Activated CD8-positive, alpha-beta memory T cell treated with anti-CD3 and anti-CD28 coated beads for 1 hour (primary cell): ENCODE measurements around the gene LCE1A.

ENCODE experiments used
- DNase-seq, 2 donors: peaks; one replicate each; pipeline ENCODE4 v3.0.0-alpha.2; 2020; ENCODE audit warnings: low read depth in 1 of 2; ENCODE audit errors: extremely low read depth in 1 of 2

The LCE1A gene, protein sequence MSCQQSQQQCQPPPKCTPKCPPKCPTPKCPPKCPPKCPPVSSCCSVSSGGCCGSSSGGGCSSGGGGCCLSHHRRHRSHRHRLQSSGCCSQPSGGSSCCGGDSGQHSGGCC

DNA sequence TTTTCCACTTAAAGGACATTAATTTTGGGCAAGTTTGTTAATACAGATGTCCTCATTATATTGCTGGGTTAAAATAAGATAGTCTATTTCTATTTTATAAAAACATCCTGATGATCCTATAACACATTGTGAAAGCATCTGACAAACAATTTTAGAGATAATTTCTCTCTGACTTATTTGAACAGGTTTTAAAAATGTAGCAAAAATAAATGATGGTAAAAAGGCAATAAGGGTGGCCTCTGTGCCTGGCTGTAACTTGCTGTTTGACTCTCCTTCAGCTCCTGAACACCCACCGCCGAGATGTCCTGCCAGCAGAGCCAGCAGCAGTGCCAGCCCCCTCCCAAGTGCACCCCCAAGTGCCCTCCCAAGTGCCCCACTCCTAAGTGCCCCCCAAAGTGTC is at the start of gene LCE1A:
Gene LCE1A, plus strand, starts transcription at position 301 of the 400 bp plus-strand sequence. Its CDS starts 0 bp downstream, at position 301.
- no peak for DNase-seq

DNA sequence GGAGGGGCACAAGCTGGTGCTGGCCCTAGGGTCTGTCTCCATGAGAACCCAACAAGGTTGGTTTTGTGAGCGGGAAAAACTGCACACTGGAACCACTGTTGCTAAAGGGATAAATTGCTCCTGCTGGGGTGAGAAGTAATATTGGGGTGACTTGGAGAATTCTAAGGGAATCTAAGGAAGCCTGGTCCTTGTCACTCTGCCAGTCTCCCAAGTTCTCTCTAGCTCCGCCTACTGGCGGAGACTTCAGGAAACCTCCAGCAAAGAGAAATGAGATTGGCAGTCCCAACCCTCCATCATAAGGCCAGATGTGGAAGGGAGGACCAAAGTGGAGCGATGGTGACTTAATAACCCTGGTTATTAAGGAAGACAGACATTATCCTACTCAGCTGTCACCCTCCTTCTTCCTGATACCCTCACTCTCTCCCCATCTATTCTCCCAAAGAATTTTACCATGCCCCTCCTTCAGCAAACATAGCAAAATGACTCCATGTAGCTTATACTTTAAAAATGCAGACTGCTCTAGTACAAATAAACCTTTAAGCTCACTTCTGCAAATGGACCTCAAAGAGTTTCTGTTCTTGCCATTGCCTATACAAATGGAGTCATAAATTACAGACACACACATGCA is 49.6 kb upstream of the LCE1A start:
- no peak for DNase-seq

DNA sequence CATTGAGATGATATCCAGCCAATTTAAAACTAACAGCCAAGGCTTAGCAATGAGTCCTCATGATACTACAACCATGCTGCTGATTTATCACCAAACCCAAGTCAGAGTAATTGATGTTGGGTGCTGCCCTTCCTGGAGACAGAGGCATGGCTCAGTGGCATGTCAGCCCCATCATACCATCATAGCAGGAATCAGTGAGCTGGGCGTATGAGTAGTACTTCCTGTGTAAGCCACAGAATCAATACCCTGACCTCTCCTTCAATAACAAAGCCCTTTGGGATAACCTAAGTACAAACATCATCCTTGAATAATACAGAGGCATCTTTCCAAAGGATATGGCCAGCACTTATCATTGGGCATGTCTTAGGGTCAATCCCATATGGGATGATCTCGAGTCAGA is 44.2 kb upstream of the LCE1A start:
- no peak for DNase-seq

DNA sequence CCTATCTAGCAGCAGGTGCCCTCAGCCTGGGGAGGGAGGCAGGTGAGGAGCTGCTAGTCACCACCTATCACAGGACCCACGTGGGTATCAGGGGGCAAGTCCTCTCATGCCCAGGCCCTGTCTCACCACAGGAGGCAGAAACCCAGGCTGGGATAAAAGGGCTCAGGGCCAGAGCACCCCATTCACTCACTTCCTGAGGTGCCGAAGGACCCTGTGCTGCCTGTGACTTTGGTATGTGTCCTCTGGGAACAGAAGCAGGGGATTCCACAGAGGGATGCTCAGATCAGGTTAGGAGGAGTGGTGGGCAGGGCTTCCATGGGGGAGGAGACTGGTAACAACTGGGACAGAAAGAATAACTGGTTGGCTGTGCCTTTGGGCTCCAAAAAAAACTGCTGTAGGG is 41.2 kb upstream of the LCE1A start, which contains the start of gene LCE1E:
Gene LCE1E, plus strand, starts transcription at position 181 of the 400 bp plus-strand sequence. CDS start 1,043 bp downstream, outside the sequence.
- no peak for DNase-seq

DNA sequence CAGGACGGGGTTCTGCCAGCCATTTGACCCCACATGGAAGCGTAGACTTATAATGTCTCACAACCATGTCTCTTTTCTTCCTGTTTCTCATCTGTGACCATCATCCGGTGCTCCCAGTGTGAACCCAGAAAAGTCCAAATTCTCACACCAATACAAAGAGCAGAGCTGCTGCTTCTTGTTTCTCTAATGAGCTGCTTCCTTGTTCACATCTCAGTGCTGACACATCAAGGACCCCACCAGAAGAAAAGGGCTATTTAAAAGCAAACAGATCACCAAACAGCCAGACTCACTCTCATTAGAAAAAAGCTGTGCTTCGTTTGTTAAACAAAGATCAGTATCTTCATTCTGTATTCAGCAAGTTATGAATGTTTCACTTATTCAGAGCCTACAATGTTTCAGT is 31.6 kb upstream of the LCE1A start:
- DNase-seq, result no peak

DNA sequence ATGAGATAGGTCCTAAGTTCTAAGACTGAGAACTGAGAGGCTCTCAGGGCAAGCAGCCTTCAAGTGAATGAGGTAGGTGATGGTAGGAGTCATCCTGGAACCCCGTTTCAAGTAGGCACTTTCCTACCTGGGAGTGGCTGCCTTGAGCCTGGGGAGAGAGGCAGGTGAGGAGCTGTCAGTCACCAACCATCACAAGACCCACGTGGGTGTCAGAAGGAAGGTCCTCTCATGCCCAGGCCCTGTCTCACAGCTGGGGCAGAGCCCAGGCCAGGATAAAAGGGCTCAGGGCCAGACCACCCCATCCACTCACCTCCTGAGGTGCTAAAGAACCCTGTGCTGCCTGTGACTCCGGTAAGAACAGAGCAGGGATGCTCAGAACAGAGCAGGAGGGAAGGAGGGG is 30.9 kb upstream of the LCE1A start, which contains the start of gene LCE1D:
Gene LCE1D, plus strand, starts transcription at position 301 of the 400 bp plus-strand sequence. CDS start 1,074 bp downstream, outside the sequence.
- no peak for DNase-seq

DNA sequence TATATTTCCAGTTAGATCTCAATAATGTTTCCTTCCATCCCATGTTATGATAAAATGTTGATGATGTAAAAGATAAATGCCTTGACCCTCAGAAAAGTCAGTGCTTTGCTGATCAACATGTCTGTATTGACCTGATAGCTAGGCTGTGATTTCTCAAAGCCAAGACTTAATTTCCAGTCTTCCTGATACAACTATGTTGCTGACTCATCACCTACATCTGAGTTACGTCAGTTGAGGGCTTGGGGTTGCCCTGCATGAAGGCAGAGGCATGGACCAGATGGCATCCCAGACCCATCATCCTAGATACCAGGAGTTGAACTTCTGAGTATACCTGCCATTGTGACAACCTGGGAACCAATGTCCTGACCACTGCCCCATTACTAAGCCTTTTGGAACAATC is 25.9 kb upstream of the LCE1A start:
- DNase-seq, result no peak

DNA sequence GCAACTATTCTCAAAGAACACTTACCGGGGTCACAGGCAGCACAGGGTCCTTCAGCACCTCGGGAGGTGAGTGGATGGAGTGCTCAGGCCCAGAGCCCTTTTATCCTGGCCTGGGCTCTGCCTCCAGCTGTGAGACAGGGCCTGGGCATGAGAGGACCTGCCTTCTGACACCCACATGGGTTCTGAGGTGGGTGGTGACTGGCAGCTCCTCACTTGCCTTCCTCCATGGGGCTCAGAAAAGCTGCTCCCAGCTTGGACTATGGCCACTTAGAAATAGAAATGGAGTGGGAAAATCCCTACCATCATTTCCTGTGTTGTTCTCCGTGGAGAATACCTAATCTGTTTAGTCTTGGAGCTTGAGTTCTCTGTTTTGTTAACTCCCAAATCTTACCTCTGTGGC is 20.7 kb upstream of the LCE1A start, which contains the start of gene LCE1C:
Gene LCE1C, minus strand, starts transcription at position 76 of the 400 bp plus-strand sequence. CDS start 1,173 bp downstream, outside the sequence.
- DNase-seq, result no peak

DNA sequence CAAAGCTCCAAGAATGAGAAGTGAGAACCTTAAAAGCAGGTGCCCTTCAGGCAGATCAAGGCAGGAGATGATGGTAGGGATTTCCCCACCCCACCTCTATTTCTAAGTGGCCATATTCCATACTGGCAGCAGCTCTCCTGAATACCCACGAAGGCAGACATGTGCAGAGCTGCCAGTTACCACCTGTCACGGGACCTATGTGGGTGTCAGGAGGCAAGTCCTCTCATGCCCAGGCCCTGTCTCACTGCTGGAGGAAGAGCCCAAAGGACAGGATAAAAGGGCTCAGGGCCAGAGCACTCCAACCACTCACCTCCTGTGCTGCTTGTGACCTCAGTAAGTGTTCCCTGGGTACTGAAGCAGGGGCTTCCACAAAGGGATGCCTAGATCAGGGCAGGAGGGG is 16.2 kb upstream of the LCE1A start:
- no peak for DNase-seq

DNA sequence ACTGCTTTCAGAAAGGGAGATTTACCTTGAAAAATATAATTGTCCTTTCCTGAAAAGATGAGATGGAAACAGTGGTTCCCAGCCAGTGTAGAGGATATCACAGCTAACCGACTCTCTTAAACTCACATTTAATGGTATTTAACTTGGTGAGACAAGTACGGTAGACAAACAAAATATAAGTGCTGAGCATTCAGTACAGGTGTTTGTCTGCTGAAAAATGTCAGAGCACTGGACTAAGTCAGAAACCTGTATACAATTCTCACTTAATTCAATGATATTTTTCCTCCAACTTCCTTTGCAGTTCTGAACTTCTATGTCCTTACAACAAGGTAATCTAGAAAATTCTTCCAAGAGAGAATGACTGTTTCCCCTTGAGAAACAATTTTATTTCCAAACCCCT is 15.6 kb upstream of the LCE1A start, which contains the start of gene LCE1B:
Gene LCE1B, plus strand, starts transcription at position 301 of the 400 bp plus-strand sequence. CDS start 476 bp downstream, outside the sequence.
- no peak for DNase-seq

DNA sequence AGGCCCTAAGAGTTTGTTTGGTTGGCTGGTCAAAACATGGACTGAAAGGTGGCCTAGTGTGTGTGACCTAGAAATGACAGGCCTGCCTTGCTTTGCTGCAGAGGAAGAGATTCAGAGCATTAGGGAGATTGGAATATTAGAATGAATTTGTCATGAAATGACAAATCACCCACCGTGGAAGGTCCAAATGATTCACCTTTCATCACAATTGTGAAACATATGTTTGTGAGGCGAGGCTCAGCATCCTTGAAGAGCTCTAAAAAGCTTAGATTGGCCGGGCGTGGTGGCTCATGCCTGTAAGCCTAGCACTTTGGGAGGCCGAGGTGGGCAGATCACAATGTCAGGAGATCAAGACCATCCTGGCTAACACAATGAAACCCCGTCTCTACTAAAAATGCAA is 10.0 kb upstream of the LCE1A start:
- DNase-seq, result no peak

DNA sequence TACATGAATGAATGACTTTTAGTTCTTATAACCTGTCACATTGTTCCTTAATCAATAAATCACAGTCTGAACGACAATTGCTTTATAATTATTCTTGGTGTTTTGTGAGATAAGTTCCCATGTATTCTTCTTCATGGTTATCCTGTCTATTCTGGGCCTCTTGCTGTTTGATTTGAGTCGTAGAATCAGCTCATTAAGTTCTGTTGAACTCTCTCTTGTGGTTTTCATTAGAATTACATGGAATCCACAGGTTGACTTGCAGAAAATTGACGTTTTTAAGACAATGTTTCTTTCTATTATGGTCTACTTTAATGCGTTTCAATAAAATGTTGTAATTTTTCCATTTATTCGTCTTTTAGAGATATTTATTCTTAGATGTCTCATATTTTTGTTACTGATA is 4.0 kb upstream of the LCE1A start:
- DNase-seq, result no peak

DNA sequence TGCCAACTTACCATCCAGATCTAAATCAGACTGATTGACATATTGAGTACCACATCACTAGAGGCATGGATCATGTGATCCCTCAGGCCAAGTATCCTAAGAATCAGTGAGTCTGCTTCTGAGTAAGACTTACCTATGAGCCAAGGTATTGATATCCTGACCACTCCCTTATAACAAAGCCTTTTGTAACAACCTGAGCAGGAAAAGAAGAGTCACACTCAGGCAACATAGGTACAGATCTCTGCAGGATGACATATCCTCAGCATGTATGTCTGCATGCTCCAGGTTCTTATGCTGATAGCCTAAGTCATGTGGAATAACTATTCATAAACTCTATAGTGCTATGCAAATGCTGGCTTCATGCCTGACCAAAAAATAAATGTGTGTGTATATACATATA is 2.3 kb upstream of the LCE1A start:
- no peak for DNase-seq

DNA sequence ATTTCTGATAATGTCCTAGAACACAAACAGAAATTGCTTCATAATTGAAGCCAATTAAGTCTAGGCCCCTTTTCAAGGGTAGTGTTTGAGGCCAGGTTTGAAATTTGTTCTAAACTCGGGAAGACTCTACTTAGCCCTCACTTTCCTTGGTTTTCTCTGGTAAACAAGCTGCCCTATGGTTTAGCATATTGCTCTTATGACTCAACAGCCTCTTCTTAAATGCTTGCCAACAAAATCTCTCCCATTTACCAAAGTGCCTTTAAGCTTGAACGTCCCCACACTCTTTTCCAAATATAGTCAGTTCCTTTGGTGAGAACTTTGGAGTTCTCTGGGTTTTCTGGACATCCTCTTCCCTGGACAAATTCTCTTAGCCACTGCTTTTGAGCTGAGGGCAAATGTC is 9.6 kb downstream of the LCE1A start:
- DNase-seq, result no peak

DNA sequence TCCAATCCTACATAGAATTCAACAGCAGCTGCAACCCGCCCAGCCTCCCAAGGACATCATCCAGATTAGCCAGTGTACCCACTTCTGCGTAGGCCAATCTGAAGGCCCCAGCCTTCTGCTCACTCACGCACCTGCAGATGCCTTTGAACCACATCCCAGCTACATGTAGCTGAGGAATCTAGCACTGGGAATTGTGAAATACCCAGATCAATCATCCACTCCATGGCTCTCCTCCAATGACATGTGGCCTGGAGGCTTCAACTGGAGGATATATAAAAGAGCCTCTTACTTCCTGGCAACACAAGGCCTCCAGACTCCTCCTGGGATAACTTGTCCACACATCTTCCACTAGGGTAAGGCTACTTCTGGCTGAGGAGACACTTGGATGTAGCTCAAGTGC is 15.3 kb downstream of the LCE1A start, which contains the start of gene LCE6A:
Gene LCE6A, plus strand, starts transcription at position 301 of the 400 bp plus-strand sequence. CDS start 665 bp downstream, outside the sequence.
- no peak for DNase-seq

DNA sequence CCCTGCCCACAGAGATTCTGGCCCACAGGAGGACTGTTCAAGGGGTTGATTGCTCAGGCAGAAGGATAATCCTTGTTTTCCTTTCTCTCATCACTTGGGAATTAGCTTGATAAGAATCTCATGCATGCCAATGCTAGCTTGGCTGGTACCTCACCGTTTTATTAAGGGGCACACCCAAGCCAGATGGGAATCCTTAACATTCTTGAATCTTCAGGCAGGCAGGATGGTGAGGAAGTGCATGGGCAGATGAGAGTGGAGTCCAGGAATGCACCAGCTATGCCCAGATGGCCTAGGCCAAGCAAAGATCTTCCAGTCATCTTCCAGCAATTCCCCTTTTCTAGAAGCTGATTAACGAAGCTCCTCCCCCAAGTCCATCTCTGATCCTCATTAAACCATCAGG is 28.4 kb downstream of the LCE1A start:
- no peak for DNase-seq

DNA sequence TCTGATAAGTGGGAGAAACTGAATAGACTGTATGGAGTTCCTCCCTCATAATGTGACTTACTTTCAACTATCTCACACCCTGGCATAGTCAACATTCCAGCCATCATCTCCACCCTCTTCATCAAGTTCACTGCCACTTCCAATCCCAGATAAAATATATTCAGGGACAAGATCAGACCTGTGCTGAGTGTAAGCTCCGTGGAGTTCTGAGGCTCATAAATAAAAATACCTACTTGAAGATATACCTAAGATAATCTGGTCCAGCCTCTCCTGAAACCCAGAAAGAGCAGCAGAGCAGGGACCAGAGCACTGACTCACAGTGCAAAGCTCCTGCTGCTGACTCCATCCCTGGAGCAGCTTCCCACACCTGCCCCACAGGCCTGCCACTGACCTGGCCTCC is 30.8 kb downstream of the LCE1A start:
- no peak for DNase-seq

DNA sequence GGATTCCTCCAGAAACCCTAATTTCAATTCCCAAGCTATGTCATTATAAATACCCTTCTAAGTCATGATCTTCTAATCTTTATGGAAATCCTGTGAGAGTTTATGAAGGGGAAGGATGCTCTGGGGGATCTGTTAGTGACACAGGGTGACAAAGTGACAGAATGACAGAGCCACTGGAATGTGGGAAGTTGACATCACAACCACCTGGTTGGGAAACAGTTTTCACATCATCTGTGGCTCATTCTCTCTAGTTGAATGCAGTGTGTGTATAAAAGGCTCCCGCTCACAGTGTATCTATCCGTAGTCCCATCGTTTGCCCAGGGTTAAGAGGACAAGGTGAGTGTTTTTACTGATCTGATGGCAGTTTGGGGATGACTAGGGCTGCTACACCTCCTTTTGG is 32.4 kb downstream of the LCE1A start, which contains the start of gene LCE7A:
Gene LCE7A, plus strand, starts transcription at position 301 of the 400 bp plus-strand sequence. CDS start 702 bp downstream, outside the sequence.
- DNase-seq, result no peak

DNA sequence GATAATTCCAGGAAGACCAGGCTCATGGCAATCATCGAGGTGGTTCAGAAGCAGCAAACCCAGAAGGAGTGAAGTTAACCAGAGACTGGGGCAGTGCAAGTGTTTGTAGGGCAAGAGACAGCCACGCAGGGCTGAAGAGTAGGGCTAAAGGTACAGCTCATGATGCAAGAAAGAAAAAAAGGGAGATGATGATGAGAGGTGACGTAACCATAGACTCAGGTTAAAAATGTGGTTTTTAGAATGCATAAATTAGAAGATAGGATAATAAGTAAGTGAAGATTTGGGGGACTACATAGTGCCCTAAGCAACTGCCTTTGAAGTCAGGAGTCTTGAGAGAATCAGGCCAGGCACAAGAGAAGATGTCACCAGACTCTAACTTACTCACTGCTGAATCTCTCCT is 32.9 kb downstream of the LCE1A start:
- DNase-seq, result no peak

DNA sequence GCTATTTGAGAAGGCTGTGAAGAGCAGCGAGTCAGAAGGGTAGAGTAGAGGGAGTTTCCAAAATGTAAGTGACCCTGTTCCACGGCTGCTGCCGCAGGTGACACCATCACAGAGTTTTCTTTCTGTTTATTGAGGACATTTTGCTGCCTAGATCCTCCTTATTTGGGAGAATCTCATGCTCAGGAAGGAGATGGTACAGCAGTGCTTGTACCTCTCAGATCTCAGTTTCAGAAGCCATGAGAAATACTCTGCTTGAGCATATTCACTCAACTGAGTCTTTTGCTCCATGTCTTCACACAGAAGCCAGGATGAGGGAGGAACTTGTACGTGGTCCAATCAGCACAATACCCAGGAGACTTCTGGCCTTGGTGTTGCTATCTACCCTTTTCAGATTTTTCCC is 34.1 kb downstream of the LCE1A start:
- DNase-seq, result no peak

DNA sequence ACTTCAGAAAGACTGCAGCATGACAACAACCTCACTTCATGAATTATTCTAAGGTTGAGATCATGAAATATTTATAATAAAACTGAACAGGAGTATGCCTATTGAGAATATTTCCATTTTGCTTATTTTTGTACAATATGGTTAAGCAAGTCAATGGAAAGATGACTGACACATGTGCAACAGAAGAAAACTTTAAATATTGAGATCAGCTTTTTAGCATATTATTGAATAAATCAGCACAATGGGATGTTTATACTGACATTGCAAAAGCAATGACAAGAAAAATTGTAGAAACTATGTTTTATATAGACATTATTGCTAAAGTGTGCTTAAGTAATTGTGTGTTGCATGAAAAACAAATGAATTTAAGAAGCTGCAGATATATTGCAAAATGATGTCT is 37.2 kb downstream of the LCE1A start:
- no peak for DNase-seq

DNA sequence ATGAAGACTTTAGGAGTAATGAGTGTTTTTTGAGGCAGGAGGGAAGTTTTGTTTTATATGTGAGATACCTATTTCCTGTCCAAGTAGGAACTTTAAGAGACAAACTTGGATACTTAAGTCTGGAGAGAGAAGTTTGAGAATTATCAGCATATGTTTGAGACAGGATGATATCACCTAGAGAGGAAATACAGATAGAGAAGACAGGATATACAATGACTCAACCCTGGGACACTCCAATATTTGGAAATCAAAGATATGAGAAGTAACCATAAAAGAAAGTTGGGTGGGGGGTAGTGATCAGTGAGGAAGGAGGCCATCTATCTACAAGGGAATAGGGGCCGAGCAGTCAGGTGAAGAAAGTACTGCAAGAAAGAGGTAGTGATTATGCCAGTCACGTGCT is 39.0 kb downstream of the LCE1A start:
- no peak for DNase-seq
